HepG2 (cell line): ENCODE measurements around the gene NDUFS2. TPM values are rescaled to one million over a fixed set of nuclear protein-coding genes. Genes with fewer than 3 reads are reported as not detected.

Experiments
- ATAC-seq: fragments of 200-7000 bp; cut with Tn5 transposase; 3 replicates; pipeline ENCODE4 v1.9.1; 2020; ENCODE audit warnings: mild to moderate bottlenecking, moderate library complexity
- BruUV-seq: library from RNA; stranded (reverse); fragments of 400-500 nt; replicated peaks from 2 replicates; lab custom pipeline; 2021; lab: Mats Ljungman, UMichigan
- CTCF ChIA-PET: fragments of 300-600 bp; formaldehyde crosslinking; extraction: SDS; loops from one replicate; lab custom pipeline; 2021; ENCODE audit warnings: low total read pairs, inconsistent platforms, low intra/inter-chr PET ratio; lab: Yijun Ruan, JAX
- POLR2A ChIA-PET: fragments of 350-600 bp; sonication (Branson Sonifier 250); formaldehyde crosslinking; loops from one replicate; lab custom pipeline; 2020; ENCODE audit warnings: antibody characterized with exemption, inconsistent platforms; lab: Yijun Ruan, JAX
- DNase-seq: peaks from one replicate; pipeline ENCODE4 v3.0.0-alpha.2; 2015; ENCODE audit warnings: low spot score
- FAIRE-seq: peaks from 3 replicates; lab custom pipeline; 2011; peaks lifted over from hg19 to GRCh38; lab: Jason Lieb, UNC
- H2AFZ ChIP-seq: one replicate; pipeline ENCODE4 v1.6.1; 2011; ENCODE audit warnings: low read length, inconsistent platforms
- H3K27ac ChIP-seq: fragments of 300-600 bp; 3 replicates; pipeline ENCODE4 v1.8.0; 2011; ENCODE audit warnings: mixed run types, mild to moderate bottlenecking, mixed read lengths, low read length, inconsistent platforms; ENCODE audit not compliant: insufficient read depth; ENCODE audit errors: extremely low read length
- H3K27me3 ChIP-seq, 2 experiments: fragments of 200-600 bp in 1 of 2; 2 replicates in 1 of 2; 3 replicates in 1 of 2; pipeline versions ENCODE4 v1.6.0 to v1.8.0; 2011; ENCODE audit warnings: low read length in 2 of 2, mild to moderate bottlenecking in 2 of 2, moderate library complexity in 2 of 2, inconsistent platforms in 1 of 2; ENCODE audit not compliant: insufficient read depth in 2 of 2, control insufficient read depth in 1 of 2
- H3K36me3 ChIP-seq, 2 experiments: fragments of 200-600 bp in 1 of 2; replicated peaks in 1 of 2; 2 replicates in 1 of 2; 3 replicates in 1 of 2; pipeline versions ENCODE4 v1.5.1 to v1.8.0; 2011; ENCODE audit warnings: low read length in 2 of 2, inconsistent platforms in 1 of 2; ENCODE audit not compliant: insufficient read depth in 2 of 2, control insufficient read depth in 1 of 2
- H3K4me1 ChIP-seq: 2 replicates; pipeline ENCODE4 v1.5.1; 2012; ENCODE audit warnings: low read length, inconsistent platforms; ENCODE audit not compliant: insufficient read depth
- H3K4me2 ChIP-seq: 2 replicates; pipeline ENCODE4 v1.6.0; 2011; ENCODE audit warnings: low read depth, low read length, inconsistent platforms
- H3K4me3 ChIP-seq, 3 experiments: fragments of 200-600 bp in 1 of 3; sonication (generic), shearing (Covaris generic) in 1 of 3; replicated peaks in 1 of 3; 2 replicates each; pipeline ENCODE4 v1.5.1; 2011 to 2016; ENCODE audit warnings: low read length in 3 of 3, inconsistent platforms in 2 of 3, low read depth in 2 of 3, mild to moderate bottlenecking in 2 of 3, control low read depth in 1 of 3, mixed read lengths in 1 of 3; ENCODE audit not compliant: insufficient read depth in 1 of 3
- H3K79me2 ChIP-seq: one replicate; pipeline ENCODE4 v1.6.1; 2011; ENCODE audit warnings: low read length, inconsistent platforms; ENCODE audit not compliant: insufficient read depth
- H3K9ac ChIP-seq: 2 replicates; pipeline ENCODE4 v1.6.0; 2011; ENCODE audit warnings: mild to moderate bottlenecking, low read depth, low read length, inconsistent platforms; ENCODE audit not compliant: insufficient read depth
- H3K9me3 ChIP-seq: 2 replicates; pipeline ENCODE4 v1.5.1; 2012; ENCODE audit warnings: mild to moderate bottlenecking, low read length
- H4K20me1 ChIP-seq: 2 replicates; pipeline ENCODE4 v1.6.0; 2011; ENCODE audit warnings: inconsistent platforms, mild to moderate bottlenecking, low read length, moderate library complexity; ENCODE audit not compliant: insufficient read depth
- AHR ChIP-seq: IDR thresholded peaks from 2 replicates; pipeline ENCODE4 v1.6.1; 2018; ENCODE audit warnings: missing genetic modification reagents, missing compliant biosample characterization
- BORCS8-MEF2B ChIP-seq: sonication (generic); formaldehyde crosslinking; IDR thresholded peaks from 2 replicates; pipeline ENCODE4 v1.8.0; 2022; ENCODE audit warnings: mild to moderate bottlenecking, missing genetic modification reagents
- CREM ChIP-seq, 2 experiments: sonication (generic) in 1 of 2; formaldehyde crosslinking in 1 of 2; IDR thresholded peaks; 2 replicates each; pipeline versions ENCODE4 v1.4.0 to v1.6.1; 2016 to 2020; ENCODE audit warnings: antibody characterized with exemption in 1 of 2, mild to moderate bottlenecking in 1 of 2, missing genetic modification reagents in 1 of 2
- GFI1 ChIP-seq: sonication (generic); formaldehyde crosslinking; IDR thresholded peaks from 2 replicates; pipeline ENCODE4 v1.5.0; 2020; ENCODE audit warnings: missing genetic modification reagents, mild to moderate bottlenecking, borderline replicate concordance
- IKZF4 ChIP-seq: sonication (generic); formaldehyde crosslinking; IDR thresholded peaks from 2 replicates; pipeline ENCODE4 v1.5.1; 2020; ENCODE audit warnings: borderline replicate concordance, mild to moderate bottlenecking, low read depth, missing genetic modification reagents; ENCODE audit errors: not compliant biosample characterization
- NFE2 ChIP-seq: sonication (generic); formaldehyde crosslinking; IDR thresholded peaks from 2 replicates; pipeline ENCODE4 v1.4.0; 2020; ENCODE audit warnings: missing genetic modification reagents
- PRDM15 ChIP-seq: sonication (generic); formaldehyde crosslinking; IDR thresholded peaks from 2 replicates; pipeline ENCODE4 v1.4.0; 2020; ENCODE audit warnings: missing genetic modification reagents
- SMYD3 ChIP-seq: sonication (generic); formaldehyde crosslinking; IDR thresholded peaks from 2 replicates; pipeline ENCODE4 v1.8.1; 2023; ENCODE audit warnings: mild to moderate bottlenecking, missing genetic modification reagents
- ZNF225 ChIP-seq: sonication (generic); formaldehyde crosslinking; IDR thresholded peaks from 2 replicates; pipeline ENCODE4 v1.4.0; 2020; ENCODE audit warnings: mild to moderate bottlenecking, missing genetic modification reagents
- ZNF3 ChIP-seq: IDR thresholded peaks from 2 replicates; pipeline ENCODE4 v1.7.0; 2017; ENCODE audit warnings: inconsistent platforms
- ZNF383 ChIP-seq: sonication (generic); formaldehyde crosslinking; IDR thresholded peaks from 2 replicates; pipeline ENCODE4 v1.4.0; 2020; ENCODE audit warnings: missing genetic modification reagents, mild to moderate bottlenecking, borderline replicate concordance
- ZNF512 ChIP-seq: sonication (generic); formaldehyde crosslinking; IDR thresholded peaks from 2 replicates; pipeline ENCODE4 v1.4.0; 2020; ENCODE audit warnings: mild to moderate bottlenecking, missing genetic modification reagents
- ZNF574 ChIP-seq: sonication (generic); formaldehyde crosslinking; IDR thresholded peaks from 2 replicates; pipeline ENCODE4 v1.4.0; 2020; ENCODE audit warnings: missing genetic modification reagents
- WGBS: methylation state at CpG from one replicate; pipeline ENCODE4 v1.1.6; 2017; ENCODE audit warnings: low lambda C conversion rate; 5-methylcytosine and 5-hydroxymethylcytosine counted together
- in situ Hi-C: cut with HindIII; loops from 2 replicates; pipeline ENCODE4 v1.10.0; 2017; ENCODE audit warnings: low pct_unique_long_range_greater_than_20kb; ENCODE audit not compliant: extremely low pct_ligation_motif_present
- intact Hi-C: fragments of 100-400 bp; cut with micrococcal nuclease; formaldehyde crosslinking; loops from one replicate; pipeline ENCODE4 v1.10.0; 2022; ENCODE audit not compliant: unreplicated experiment
- polyA plus RNA-seq, 8 experiments: library from polyadenylated mRNA; depleted of rRNA in 3 of 8; stranded (reverse) in 7 of 8; unstranded in 1 of 8; fragments of >200 nt; fragmentation: Illumina TruSeq in 4 of 8; extraction: Trizol in 4 of 8; gene quantifications; 2 replicates each; pipeline versions ENCODE4 v1.2.1 to v1.2.3, GENCODE V29; 2011 to 2016; ENCODE audit warnings: low read depth in 4 of 8, missing spikeins in 1 of 8, mixed read lengths in 1 of 8; ENCODE audit not compliant: insufficient read depth in 1 of 8
- total RNA-seq, 5 experiments: library from RNA; depleted of rRNA; stranded (reverse); fragments of >200 nt; fragmentation: Illumina TruSeq; extraction: Trizol; gene quantifications; 2 replicates each; pipeline ENCODE4 v1.2.3, GENCODE V29; 2016; ENCODE audit warnings: low read depth in 1 of 5

Gene NDUFS2
- total and polyA plus RNA-seq, 2 of the 13 experiments (the other 11 are each of a cell fraction or from before 2014, with no cell fraction given) = 89.9 to 118 TPM

- no peak overlapping the region for H3K4me3 ChIP-seq
- TF ChIP-seq GFI1 = no peak
- TF ChIP-seq IKZF4 (CRISPR knock-in tag) = no peak
- no peak for TF ChIP-seq ZNF3 (CRISPR knock-in tag)
- TF ChIP-seq ZNF512 (CRISPR knock-in tag) = no peak
- TF ChIP-seq PRDM15 (CRISPR knock-in tag) = no peak
- no peak for TF ChIP-seq ZNF574
- TF ChIP-seq BORCS8-MEF2B (CRISPR knock-in tag) = no peak
- no peak for TF ChIP-seq NFE2
- TF ChIP-seq SMYD3 (CRISPR knock-in tag) = no peak
- no peak for TF ChIP-seq AHR (CRISPR knock-in tag)
- no peak for TF ChIP-seq ZNF225
- no peak for TF ChIP-seq CREM (IDR thresholded peaks at IDR 0.05)
- no peak for TF ChIP-seq CREM (CRISPR knock-in tag; IDR thresholded peaks at IDR 0.05)
- no peak for TF ChIP-seq ZNF383 (CRISPR knock-in tag)
- ChIA-PET CTCF (no interaction called here), POLR2A (interaction anchor here (13.8 kb wide), 1 partner anchor 15 kb away, joined by 357 read pairs; the partner anchor contains the start of genes APOA2 and TOMM40L)
- no peak overlapping the region for H3K9ac ChIP-seq
- no peaks in the 10 kb centered on the region for H3K9me3 ChIP-seq
- peaks cover 25% of the 10 kb centered on the region for H3K79me2 ChIP-seq
- FAIRE-seq = no peak
- in situ Hi-C loops (no loop called here), intact Hi-C loops (no loop called here)
- 100% methylated on average over 8 of the region's 8 CpGs for WGBS
- H4K20me1 ChIP-seq = no peaks in the 10 kb centered on the region
- H3K4me2 ChIP-seq = no peak overlapping the region
- H3K36me3 ChIP-seq = peaks cover 16 to 75% of the 10 kb centered on the region in 2 experiments
- BruUV-seq = no TSS peak
- no peak overlapping the region for H2AFZ ChIP-seq
- no peak for ATAC-seq
- peaks cover 46% of the 10 kb centered on the region for H3K4me1 ChIP-seq
- H3K27me3 ChIP-seq = no peaks in the 10 kb centered on the region; a peak in 1 of 5 replicates
- no peak overlapping the region for H3K27ac ChIP-seq
- DNase-seq = no peak
Observed at GRCh38 chr1:161207173-161207572, 5.0 kb downstream of the NDUFS2 start.
